SJCRH30 (cell line): ENCODE results near the gene NCL. TPM values are rescaled to one million over a fixed set of nuclear protein-coding genes. Genes with fewer than 3 reads are reported as not detected.
"Not testable (repeated sequence)": the region's sequence is repeated elsewhere in the genome, so short reads cannot be mapped to it uniquely, and the experiment has no call there.

Experiments used
- DNase-seq, 2 experiments: peaks; one replicate each; pipeline ENCODE4 v3.0.0-alpha.2; 2015 to 2020
- H3K27ac ChIP-seq: fragments of 250-450 bp; sonication (Bioruptor Pico); 2 replicates; pipeline ENCODE4 v1.5.1; 2020; ENCODE audit warnings: mild to moderate bottlenecking, moderate library complexity
- H3K27me3 ChIP-seq: fragments of 250-450 bp; sonication (Bioruptor Pico); 2 replicates; pipeline ENCODE4 v1.5.1; 2020; ENCODE audit warnings: mild to moderate bottlenecking, moderate library complexity
- H3K36me3 ChIP-seq: fragments of 250-450 bp; sonication (Bioruptor Pico); 2 replicates; pipeline ENCODE4 v1.5.1; 2020; ENCODE audit warnings: mild to moderate bottlenecking, moderate library complexity
- H3K4me1 ChIP-seq: fragments of 250-450 bp; sonication (Bioruptor Pico); 2 replicates; pipeline ENCODE4 v1.5.1; 2020; ENCODE audit warnings: mild to moderate bottlenecking, moderate library complexity
- H3K4me3 ChIP-seq: fragments of 250-450 bp; sonication (Bioruptor Pico); 2 replicates; pipeline ENCODE4 v1.5.1; 2020; ENCODE audit warnings: mild to moderate bottlenecking, moderate library complexity
- H3K9me3 ChIP-seq: fragments of 250-450 bp; sonication (Bioruptor Pico); replicated peaks from 2 replicates; pipeline ENCODE4 v1.5.1; 2020; ENCODE audit warnings: mild to moderate bottlenecking, moderate library complexity
- total RNA-seq: library from RNA; depleted of rRNA; stranded (reverse); fragments of >200 nt; shearing (Covaris generic); gene quantifications from 2 replicates; pipeline ENCODE4 v1.2.3, GENCODE V29; 2014; rRNA removed

The NCL gene
- total RNA-seq, 1 experiment from 2014 or later: 908 TPM

DNA sequence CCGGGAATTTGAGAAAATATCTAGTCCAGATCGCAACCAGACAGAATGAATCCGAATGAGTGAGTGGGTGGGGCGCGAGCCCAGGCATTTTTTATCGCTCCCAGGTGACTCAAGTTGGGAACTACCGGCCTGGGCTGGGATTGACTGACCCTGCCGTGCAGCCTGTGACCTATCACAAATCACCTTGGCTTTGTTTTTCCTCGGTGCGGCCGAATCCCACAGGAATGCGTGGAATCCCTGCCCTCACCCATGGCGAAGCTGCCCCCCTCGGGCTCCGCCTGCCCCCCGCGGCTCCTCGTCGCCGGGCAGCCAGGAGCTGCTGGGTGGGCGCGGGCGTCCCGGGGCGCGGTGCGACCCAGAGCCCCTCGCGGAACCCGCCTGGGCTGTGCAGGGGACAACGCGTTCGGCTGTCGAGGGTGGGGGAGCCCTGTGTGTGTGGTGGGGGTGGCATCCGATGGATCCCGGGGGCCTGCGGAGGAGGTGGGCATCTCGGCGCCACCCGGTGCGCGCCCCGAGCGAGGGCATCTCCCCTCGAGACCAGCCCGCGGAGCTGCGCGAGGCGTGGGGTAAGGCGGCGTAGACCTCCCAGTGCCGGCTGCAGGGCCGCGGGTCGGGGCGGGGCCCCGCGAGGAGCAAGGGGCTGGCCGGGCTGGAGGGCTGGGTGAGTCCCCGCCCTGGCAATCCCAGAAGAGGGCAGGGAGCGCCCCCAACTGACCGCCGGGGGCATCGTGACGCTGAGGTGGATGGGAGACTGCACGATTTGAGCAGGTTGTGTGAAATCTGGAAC lies 52.3 kb downstream of the NCL start:
- Histone ChIP-seq H3K4me3 (peak overlapping the region; percentile 71), H3K27ac (peak overlapping the region; percentile 55), H3K27me3 (no peaks in the 10 kb centered on the region), H3K9me3 (peaks cover 8% of the 10 kb centered on the region; the same call in 1 of the 2 replicates), H3K36me3 (no peaks in the 10 kb centered on the region), H3K4me1 (no peaks in the 10 kb centered on the region)
- DNase-seq: peak; percentile 90 to 94

DNA sequence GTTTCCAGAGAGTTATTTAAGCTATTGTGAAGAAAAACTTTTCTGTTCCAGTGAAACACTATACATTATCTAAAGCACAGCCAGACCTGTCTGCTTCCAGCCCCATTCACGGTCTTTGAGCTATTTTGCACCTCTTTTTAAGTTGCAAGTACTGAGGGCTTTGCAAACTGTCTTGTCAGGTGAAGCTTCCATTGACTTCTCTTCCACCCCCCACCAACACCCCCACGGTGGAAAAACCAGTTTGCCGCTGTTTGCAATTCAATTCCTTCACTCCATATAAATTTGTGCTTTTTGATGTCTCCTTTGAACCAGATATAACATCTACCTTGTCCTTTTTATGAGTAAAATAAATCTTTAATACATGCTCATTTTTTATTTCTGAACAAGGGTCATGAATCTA lies 53.0 kb downstream of the NCL start:
- no peak for DNase-seq
- Histone ChIP-seq H3K27me3 (no peaks in the 10 kb centered on the region), H3K9me3 (peaks cover 8% of the 10 kb centered on the region; the same call in 1 of the 2 replicates), H3K4me3 (no peak overlapping the region), H3K36me3 (no peaks in the 10 kb centered on the region), H3K4me1 (no peaks in the 10 kb centered on the region), H3K27ac (no peak overlapping the region)

DNA sequence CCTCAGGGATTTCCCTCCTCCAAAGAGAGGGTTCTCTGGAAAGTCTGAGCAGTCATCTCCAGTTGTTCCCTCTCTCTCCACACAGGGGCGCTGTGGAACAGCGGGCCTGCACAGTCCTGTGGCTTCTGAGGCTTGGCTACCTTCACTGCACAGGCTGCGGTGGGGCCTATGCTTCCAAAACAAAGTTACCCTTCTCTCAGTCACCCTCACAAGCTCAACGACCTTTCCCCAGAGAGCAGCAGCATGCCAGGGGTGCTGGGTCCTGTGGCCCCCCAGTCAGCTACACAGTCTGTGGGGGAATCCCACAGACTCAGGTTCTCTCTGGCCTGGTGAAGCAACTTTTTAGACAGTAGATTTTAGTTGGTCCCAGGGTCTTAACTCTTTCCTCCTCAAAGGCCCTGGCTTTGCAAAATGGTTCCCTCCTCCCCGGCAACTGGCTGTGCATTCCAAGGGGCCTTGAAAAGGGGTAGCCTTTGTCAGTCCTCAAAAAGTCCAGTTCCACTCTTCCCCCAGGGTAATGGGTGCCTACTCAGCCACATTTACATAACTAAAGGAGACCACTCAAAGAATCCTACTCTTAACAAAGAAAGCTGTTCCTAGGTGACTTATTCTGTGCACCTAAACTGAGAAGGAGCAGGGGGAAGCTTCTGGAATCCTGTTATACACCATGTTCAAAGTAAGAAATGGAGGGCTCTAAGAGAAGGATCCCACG lies 53.8 kb downstream of the NCL start:
- Histone ChIP-seq H3K4me1 (no peaks in the 10 kb centered on the region), H3K27ac (no peak overlapping the region), H3K27me3 (no peaks in the 10 kb centered on the region), H3K4me3 (no peak overlapping the region), H3K9me3 (peaks cover 5% of the 10 kb centered on the region; the same call in 1 of the 2 replicates), H3K36me3 (no peaks in the 10 kb centered on the region)
- no peak for DNase-seq

DNA sequence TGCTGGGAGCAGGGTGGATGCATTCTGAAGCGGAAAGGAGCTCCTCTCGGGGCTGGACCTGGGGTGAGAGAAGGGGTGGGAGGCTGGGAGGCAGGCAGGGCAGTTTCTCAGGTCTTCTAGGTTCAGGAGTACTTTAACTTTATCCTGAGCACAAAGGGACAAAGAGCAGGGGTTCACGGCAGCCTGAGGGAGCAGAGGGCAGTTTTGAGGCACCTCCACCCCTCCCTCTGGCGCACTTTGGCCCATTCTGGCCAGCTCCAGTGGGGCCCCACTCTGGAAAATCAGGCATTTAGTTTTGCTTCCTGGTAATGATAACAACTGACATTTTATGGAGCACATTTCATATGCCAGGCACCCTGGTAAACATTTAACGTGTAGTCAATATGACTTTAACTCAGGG lies 54.5 kb downstream of the NCL start:
- Histone ChIP-seq H3K9me3 (peaks cover 5% of the 10 kb centered on the region; the same call in 1 of the 2 replicates), H3K4me1 (no peaks in the 10 kb centered on the region), H3K27ac (no peak overlapping the region), H3K27me3 (no peaks in the 10 kb centered on the region), H3K36me3 (no peaks in the 10 kb centered on the region), H3K4me3 (no peak overlapping the region)
- no peak for DNase-seq

DNA sequence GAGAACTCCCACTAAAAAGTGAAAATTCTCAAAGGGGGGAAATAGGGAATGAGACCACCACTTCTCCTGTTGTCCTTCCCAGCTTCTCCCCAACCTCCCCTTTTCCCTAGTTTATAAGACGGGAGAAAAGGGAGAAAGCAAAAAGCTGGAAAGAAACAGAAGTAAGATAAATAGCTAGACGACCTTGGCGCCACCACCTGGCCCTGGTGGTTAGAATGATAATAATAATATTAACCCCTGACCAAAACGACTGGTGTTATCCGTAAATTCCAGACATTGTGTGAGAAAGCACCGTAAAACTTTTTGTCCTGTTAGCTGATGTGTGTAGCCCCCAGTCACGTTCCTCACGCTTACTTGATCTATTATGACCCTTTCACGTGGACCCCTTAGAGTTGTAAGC lies 56.0 kb downstream of the NCL start:
- not testable (repeated sequence) for H3K27me3 ChIP-seq, H3K27ac ChIP-seq, DNase-seq, H3K36me3 ChIP-seq, H3K4me3 ChIP-seq, H3K9me3 ChIP-seq, H3K4me1 ChIP-seq

DNA sequence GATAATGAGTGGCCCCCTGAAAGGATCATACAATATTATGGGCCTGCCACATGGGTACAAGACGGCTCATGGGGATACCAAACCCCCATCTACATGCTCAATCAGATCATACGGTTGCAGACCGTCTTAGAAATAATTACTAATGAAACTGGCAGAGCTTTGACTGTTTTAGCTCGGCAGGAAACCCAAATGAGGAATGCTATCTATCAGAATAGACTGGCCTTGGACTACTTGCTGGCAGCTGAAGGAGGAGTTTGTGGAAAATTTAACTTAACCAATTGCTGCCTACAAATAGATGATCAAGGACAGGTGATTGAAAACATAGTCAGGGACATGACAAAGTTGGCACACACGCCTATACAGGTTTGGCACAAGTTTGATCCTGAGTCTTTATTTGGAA lies 56.6 kb downstream of the NCL start:
- not testable (repeated sequence) for H3K4me1 ChIP-seq, H3K27me3 ChIP-seq, H3K9me3 ChIP-seq, H3K36me3 ChIP-seq, H3K4me3 ChIP-seq, H3K27ac ChIP-seq, DNase-seq

DNA sequence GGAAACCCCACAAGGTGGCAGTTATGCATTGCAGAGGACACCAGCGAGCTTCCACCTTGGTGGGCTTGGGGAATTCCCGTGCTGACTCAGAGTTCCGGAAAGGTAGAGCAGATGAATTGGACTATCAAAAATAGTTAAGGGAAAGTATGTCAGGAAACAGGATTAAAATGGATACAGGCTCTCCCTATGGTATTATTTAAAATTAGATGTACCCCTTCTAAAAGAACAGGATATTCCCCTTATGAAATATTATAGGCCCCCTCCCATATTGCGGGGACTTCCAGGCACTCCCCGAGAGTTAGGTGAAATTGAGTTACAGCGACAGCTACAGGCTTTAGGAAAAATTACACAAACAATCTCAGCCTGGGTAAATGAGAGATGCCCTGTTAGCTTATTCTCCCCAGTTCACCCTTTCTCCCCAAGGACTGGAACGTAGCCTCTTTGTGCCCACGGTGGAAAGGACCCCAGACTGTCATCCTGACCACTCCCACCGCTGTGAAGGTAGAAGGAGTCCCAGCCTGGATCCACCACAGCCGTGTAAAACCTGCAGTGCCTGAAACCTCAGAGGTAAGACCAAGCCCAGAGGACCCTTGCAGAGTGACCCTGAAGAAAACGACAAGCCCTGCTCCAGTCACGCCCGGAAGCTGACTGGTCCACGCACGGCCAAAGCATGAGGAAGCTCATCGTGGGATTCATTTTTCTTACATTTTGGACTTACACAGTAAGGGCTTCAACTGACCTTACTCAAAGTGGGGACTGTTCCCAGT lies 58.5 kb downstream of the NCL start:
- not testable (repeated sequence) for H3K27ac ChIP-seq, H3K4me3 ChIP-seq, H3K4me1 ChIP-seq, H3K9me3 ChIP-seq, H3K27me3 ChIP-seq, H3K36me3 ChIP-seq, DNase-seq

DNA sequence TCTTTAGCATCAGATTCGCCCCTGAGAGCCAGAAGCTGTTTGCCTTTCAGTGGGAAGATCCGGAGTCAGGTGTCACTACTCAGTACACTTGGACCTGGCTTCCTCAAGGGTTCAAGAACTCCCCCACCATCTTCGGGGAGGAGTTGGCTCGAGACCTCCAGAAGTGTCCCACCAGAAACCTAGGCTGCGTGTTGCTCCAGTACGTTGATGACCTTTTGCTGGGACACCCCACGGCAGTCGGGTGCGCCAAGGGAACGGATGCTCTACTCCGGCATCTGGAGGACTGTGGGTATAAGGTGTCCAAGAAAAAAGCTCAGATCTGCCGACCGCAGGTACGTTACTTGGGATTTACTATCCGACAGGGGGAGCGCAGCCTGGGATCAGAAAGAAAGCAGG lies 60.1 kb downstream of the NCL start:
- not testable (repeated sequence) for H3K4me1 ChIP-seq, H3K36me3 ChIP-seq, DNase-seq, H3K27me3 ChIP-seq, H3K9me3 ChIP-seq, H3K27ac ChIP-seq, H3K4me3 ChIP-seq

Other genes starting within 250 kb of the NCL start
- gene B3GNT7, start 68.8 kb downstream of the NCL start, total RNA-seq: 0.04 TPM in 1 of 2 replicates, not detected in the other
- not detected in 2 replicates for gene NMUR1, start 66.0 kb upstream of the NCL start, total RNA-seq
- gene TEX44, start 128.4 kb upstream of the NCL start, total RNA-seq: not detected in 2 replicates
- 1,694 and 1,855 TPM in 2 replicates for gene PTMA, start 244.0 kb upstream of the NCL start, total RNA-seq